ENCODE measurements around the gene INKA2.
A peak's percentile ranks its signal among the peaks of the same experiment; 100 is the strongest.

The INKA2 gene

GRCh38 chr1:111731956-111732355 is 7.2 kb downstream of the INKA2 start:
- ATAC-seq: no peak
- Mint-ChIP-seq H3K27me3 (peaks cover 1% of the 10 kb centered on the region), H3K4me3 (no peak overlapping the region), H3K27ac (no peak overlapping the region), H3K4me1 (no peaks in the 10 kb centered on the region), H3K9me3 (no peaks in the 10 kb centered on the region), H3K36me3 (ENCODE audit: low read depth) (no peaks in the 10 kb centered on the region)
- DNase-seq: no peak

GRCh38 chr1:111730706-111731105 is 8.5 kb downstream of the INKA2 start:
- Mint-ChIP-seq H3K4me1 (no peaks in the 10 kb centered on the region), H3K9me3 (no peaks in the 10 kb centered on the region), H3K36me3 (ENCODE audit: low read depth) (no peaks in the 10 kb centered on the region), H3K27me3 (no peaks in the 10 kb centered on the region), H3K27ac (no peak overlapping the region), H3K4me3 (no peak overlapping the region)
- ATAC-seq (no peak), DNase-seq (no peak)

GRCh38 chr1:111729946-111730681 is 9.1 kb downstream of the INKA2 start:
- ATAC-seq (no peak), DNase-seq (no peak)
- Mint-ChIP-seq H3K27me3 (no peaks in the 10 kb centered on the region), H3K27ac (no peak overlapping the region), H3K9me3 (no peaks in the 10 kb centered on the region), H3K4me3 (no peak overlapping the region), H3K4me1 (no peaks in the 10 kb centered on the region), H3K36me3 (ENCODE audit: low read depth) (no peaks in the 10 kb centered on the region)

GRCh38 chr1:111729271-111729921 is 9.8 kb downstream of the INKA2 start:
- no peak for DNase-seq
- ATAC-seq: no peak
- Mint-ChIP-seq H3K4me1 (no peaks in the 10 kb centered on the region), H3K27me3 (no peaks in the 10 kb centered on the region), H3K4me3 (no peak overlapping the region), H3K36me3 (ENCODE audit: low read depth) (no peaks in the 10 kb centered on the region), H3K27ac (no peak overlapping the region), H3K9me3 (no peaks in the 10 kb centered on the region)

- ATAC-seq (no peak), DNase-seq (no peak)
- Mint-ChIP-seq H3K9me3 (no peaks in the 10 kb centered on the region), H3K27me3 (no peaks in the 10 kb centered on the region), H3K4me3 (no peak overlapping the region), H3K36me3 (ENCODE audit: low read depth) (no peaks in the 10 kb centered on the region), H3K27ac (no peak overlapping the region), H3K4me1 (no peaks in the 10 kb centered on the region)
Measured at GRCh38 chr1:111727056-111727455, 12.1 kb downstream of the INKA2 start.

- ATAC-seq (no peak), DNase-seq (no peak)
- H3K27ac Mint-ChIP-seq: no peak overlapping the region
- no peaks in the 10 kb centered on the region for H3K9me3 Mint-ChIP-seq
- no peaks in the 10 kb centered on the region for H3K4me1 Mint-ChIP-seq
- no peak overlapping the region for H3K4me3 Mint-ChIP-seq
- H3K36me3 Mint-ChIP-seq (ENCODE audit: low read depth): no peaks in the 10 kb centered on the region
- H3K27me3 Mint-ChIP-seq: no peaks in the 10 kb centered on the region
Measured at GRCh38 chr1:111725192-111725591, 14.0 kb downstream of the INKA2 start.

- DNase-seq: no peak
- Mint-ChIP-seq H3K4me3 (no peak overlapping the region), H3K27ac (no peak overlapping the region), H3K27me3 (no peaks in the 10 kb centered on the region), H3K36me3 (ENCODE audit: low read depth) (no peaks in the 10 kb centered on the region), H3K9me3 (no peaks in the 10 kb centered on the region), H3K4me1 (no peaks in the 10 kb centered on the region)
- ATAC-seq: no peak
Measured at GRCh38 chr1:111723871-111724270, 15.3 kb downstream of the INKA2 start.

GRCh38 chr1:111723091-111723806 is 15.9 kb downstream of the INKA2 start:
- DNase-seq (no peak), ATAC-seq (no peak)
- Mint-ChIP-seq H3K4me1 (no peaks in the 10 kb centered on the region), H3K9me3 (no peaks in the 10 kb centered on the region), H3K27me3 (no peaks in the 10 kb centered on the region), H3K36me3 (ENCODE audit: low read depth) (no peaks in the 10 kb centered on the region), H3K27ac (no peak overlapping the region), H3K4me3 (no peak overlapping the region)

- H3K9me3 Mint-ChIP-seq: no peaks in the 10 kb centered on the region
- peaks cover 5% of the 10 kb centered on the region for H3K4me1 Mint-ChIP-seq
- peaks cover 8% of the 10 kb centered on the region for H3K36me3 Mint-ChIP-seq (ENCODE audit: low read depth)
- H3K27ac Mint-ChIP-seq: peak overlapping the region; percentile 16
- no peak for ATAC-seq
- H3K4me3 Mint-ChIP-seq: no peak overlapping the region
- no peak for DNase-seq
- H3K27me3 Mint-ChIP-seq: no peaks in the 10 kb centered on the region
Measured at GRCh38 chr1:111720977-111721786, 18.0 kb downstream of the INKA2 start.

- no peak for DNase-seq
- no peak overlapping the region for H3K27ac Mint-ChIP-seq
- ATAC-seq: no peak
Measured at GRCh38 chr1:111720274-111720976, 18.8 kb downstream of the INKA2 start.

GRCh38 chr1:111719674-111720132 is 19.5 kb downstream of the INKA2 start:
- Mint-ChIP-seq H3K4me1 (peaks cover 5% of the 10 kb centered on the region), H3K27ac (no peak overlapping the region), H3K4me3 (no peak overlapping the region), H3K27me3 (no peaks in the 10 kb centered on the region), H3K36me3 (ENCODE audit: low read depth) (peaks cover 11% of the 10 kb centered on the region), H3K9me3 (no peaks in the 10 kb centered on the region)
- DNase-seq (no peak), ATAC-seq (no peak)

More at GRCh38 chr1:111720274-111720976, 18.8 kb downstream of the INKA2 start:
- Mint-ChIP-seq H3K36me3 (ENCODE audit: low read depth) (peaks cover 8% of the 10 kb centered on the region), H3K4me3 (no peak overlapping the region), H3K4me1 (peaks cover 5% of the 10 kb centered on the region), H3K27me3 (no peaks in the 10 kb centered on the region), H3K9me3 (no peaks in the 10 kb centered on the region)

GRCh38 chr1:111719135-111719534 is 20.1 kb downstream of the INKA2 start:
- Mint-ChIP-seq H3K9me3 (no peaks in the 10 kb centered on the region), H3K36me3 (ENCODE audit: low read depth) (peaks cover 11% of the 10 kb centered on the region), H3K27me3 (no peaks in the 10 kb centered on the region), H3K4me1 (peaks cover 9% of the 10 kb centered on the region), H3K27ac (no peak overlapping the region), H3K4me3 (no peak overlapping the region)
- no peak for DNase-seq
- ATAC-seq: no peak

- no peak for ATAC-seq
- no peak overlapping the region for H3K4me3 Mint-ChIP-seq
- H3K4me1 Mint-ChIP-seq: peaks cover 13% of the 10 kb centered on the region
- H3K27me3 Mint-ChIP-seq: no peaks in the 10 kb centered on the region
- peaks cover 13% of the 10 kb centered on the region for H3K36me3 Mint-ChIP-seq (ENCODE audit: low read depth)
- H3K27ac Mint-ChIP-seq: no peak overlapping the region
- DNase-seq: no peak
- H3K9me3 Mint-ChIP-seq: no peaks in the 10 kb centered on the region
Measured at GRCh38 chr1:111717450-111717849, 21.7 kb downstream of the INKA2 start.

- Mint-ChIP-seq H3K27ac (no peak overlapping the region), H3K27me3 (no peaks in the 10 kb centered on the region), H3K4me3 (no peak overlapping the region), H3K9me3 (no peaks in the 10 kb centered on the region), H3K4me1 (peaks cover 15% of the 10 kb centered on the region), H3K36me3 (ENCODE audit: low read depth) (peaks cover 17% of the 10 kb centered on the region)
- DNase-seq (no peak), ATAC-seq (no peak)
Measured at GRCh38 chr1:111716333-111716732, 22.9 kb downstream of the INKA2 start.

All from activated naive CD8-positive, alpha-beta T cell treated with anti-CD3 and anti-CD28 coated beads, Interleukin-2, amount 50 U/mL, for 24 hours (primary cell).